HG03097 (cell line): ENCODE data around the gene SEC23A.
"Not testable (repeated sequence)": the region's sequence is repeated elsewhere in the genome, so short reads cannot be mapped to it uniquely, and the experiment has no call there.

Source experiments
- ATAC-seq: cut with Tn5 transposase; IDR thresholded peaks from one replicate; pipeline ENCODE4 v1.9.1; 2021; ENCODE audit not compliant: unreplicated experiment, low FRiP score

The SEC23A gene

GRCh38 chr14:39034481-39035296, 68.3 kb downstream of the SEC23A start:
- ATAC-seq = no peak

- ATAC-seq = no peak
Measured at GRCh38 chr14:39033371-39033770, 69.7 kb downstream of the SEC23A start.

GRCh38 chr14:39030209-39030608, 72.8 kb downstream of the SEC23A start:
- ATAC-seq = no peak

GRCh38 chr14:39029789-39030188, 73.2 kb downstream of the SEC23A start:
- no peak for ATAC-seq

- ATAC-seq = no peak
Measured at GRCh38 chr14:39028620-39029019, 74.4 kb downstream of the SEC23A start.

- ATAC-seq = no peak
Measured at GRCh38 chr14:39025810-39026627, 77.0 kb downstream of the SEC23A start.

GRCh38 chr14:39025250-39025809, 77.7 kb downstream of the SEC23A start:
- ATAC-seq = no peak

GRCh38 chr14:39023939-39024871, 78.8 kb downstream of the SEC23A start:
- ATAC-seq = no peak

- not testable (repeated sequence) for ATAC-seq
Measured at GRCh38 chr14:39017096-39018016, 85.7 kb downstream of the SEC23A start.

GRCh38 chr14:39016733-39017095, 86.3 kb downstream of the SEC23A start:
- no peak for ATAC-seq

GRCh38 chr14:39015964-39016577, 87.0 kb downstream of the SEC23A start:
- no peak for ATAC-seq

GRCh38 chr14:39015360-39015961, 87.6 kb downstream of the SEC23A start:
- peak; percentile 70 for ATAC-seq

GRCh38 chr14:39014460-39014859, 88.6 kb downstream of the SEC23A start:
- ATAC-seq = no peak

GRCh38 chr14:39008965-39009364, 94.1 kb downstream of the SEC23A start:
- not testable (repeated sequence) for ATAC-seq

GRCh38 chr14:39006721-39007410, 96.2 kb downstream of the SEC23A start:
- no peak for ATAC-seq

- no peak for ATAC-seq
Measured at GRCh38 chr14:39005044-39005880, 97.8 kb downstream of the SEC23A start.

GRCh38 chr14:38999949-39000348, 103.1 kb downstream of the SEC23A start:
- no peak for ATAC-seq
